Activated naive CD4-positive, alpha-beta T cell treated with anti-CD3 and anti-CD28 coated beads, Interleukin-2, amount 10 ng/mL, durations not matched to agents 5 hours and 36 hours (primary cell): ENCODE measurements around the gene SFRP5. TPM values are rescaled to one million over a fixed set of nuclear protein-coding genes. Genes with fewer than 3 reads are reported as not detected.

Experiments
- total RNA-seq, 2 experiments: library from RNA; stranded (reverse); gene quantifications; one replicate each; pipeline ENCODE4 v1.2.3, GENCODE V29; 2021

Gene SFRP5
- not detected for total RNA-seq

GRCh38 chr10:97771913-97772823 is at the start of gene SFRP5:
Gene SFRP5 (minus strand): TSS chr10:97771999. CDS start chr10:97771833, 166 bp downstream.

GRCh38 chr10:97736902-97737769 is 34.7 kb downstream of the SFRP5 start, which contains the start of gene ZFYVE27:
Gene ZFYVE27 (plus strand): TSS chr10:97737128. CDS start chr10:97738478, 1,350 bp downstream.

Other genes starting within 250 kb of the SFRP5 start
- gene ANKRD2, start 199.2 kb downstream of the SFRP5 start, total RNA-seq = not detected
- gene HOGA1, start 187.6 kb downstream of the SFRP5 start, total RNA-seq = not detected
- not detected for gene C10orf62, start 182.3 kb downstream of the SFRP5 start, total RNA-seq
- gene MORN4, start 138.5 kb downstream of the SFRP5 start, total RNA-seq = 1 to 10 TPM; 1.3 to 1.5 TPM
- 1 to 10 TPM; 8.9 to 9.4 TPM for gene PI4K2A, start 131.3 kb downstream of the SFRP5 start, total RNA-seq
- under 1 TPM; 0.68 to 0.99 TPM for gene AVPI1, start 84.8 kb downstream of the SFRP5 start, total RNA-seq
- gene MARVELD1, start 58.3 kb downstream of the SFRP5 start, total RNA-seq = 1 to 10 TPM; 2.7 to 3.2 TPM
- gene ZFYVE27, start 34.9 kb downstream of the SFRP5 start, total RNA-seq = 10 to 100 TPM; 25.0 to 26.0 TPM
- 10 to 100 TPM; 13.9 to 15.0 TPM for gene GOLGA7B, start 77.8 kb upstream of the SFRP5 start, total RNA-seq